C4-2B (cell line): Measurements from ENCODE around the gene RHCE.
"Not testable (repeated sequence)": the region's sequence is repeated elsewhere in the genome, so short reads cannot be mapped to it uniquely, and the experiment has no call there.

Source experiments
- H3K27ac ChIP-seq: fragments of 450-650 bp; 2 replicates; pipeline ENCODE4 v1.5.1; 2017
- ZFX ChIP-seq: fragments of 450-650 bp; IDR thresholded peaks from 2 replicates; pipeline ENCODE4 v1.6.1; 2017
- TF ChIP-seq, protein P1 (sequence below): fragments of 450-650 bp; conservative IDR thresholded peaks from 2 replicates; pipeline ENCODE4 v1.5.1; 2017; ENCODE audit warnings: mild to moderate bottlenecking

The RHCE gene

DNA sequence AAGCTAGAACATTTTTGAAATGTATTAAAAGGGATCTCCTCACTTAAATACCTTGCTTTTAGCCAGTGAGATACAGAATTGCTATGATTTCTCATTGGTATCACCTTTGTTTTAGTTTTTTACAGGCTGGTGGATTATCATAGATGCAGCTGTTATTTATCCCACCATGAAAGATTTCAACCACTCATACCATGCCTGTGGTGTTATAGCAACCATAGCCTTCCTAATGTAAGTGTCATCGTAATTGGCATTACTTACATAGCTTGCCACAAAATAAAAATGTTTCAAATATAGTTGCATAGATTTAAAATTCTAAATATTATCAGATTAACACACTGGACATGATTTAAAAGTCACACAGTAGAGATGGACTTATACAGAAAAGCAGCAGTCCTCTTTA is 77.8 kb downstream of the RHCE start:
- H3K27ac ChIP-seq: no peak overlapping the region
- no peak for TF ChIP-seq ZFX
- TF ChIP-seq, protein P1, sequence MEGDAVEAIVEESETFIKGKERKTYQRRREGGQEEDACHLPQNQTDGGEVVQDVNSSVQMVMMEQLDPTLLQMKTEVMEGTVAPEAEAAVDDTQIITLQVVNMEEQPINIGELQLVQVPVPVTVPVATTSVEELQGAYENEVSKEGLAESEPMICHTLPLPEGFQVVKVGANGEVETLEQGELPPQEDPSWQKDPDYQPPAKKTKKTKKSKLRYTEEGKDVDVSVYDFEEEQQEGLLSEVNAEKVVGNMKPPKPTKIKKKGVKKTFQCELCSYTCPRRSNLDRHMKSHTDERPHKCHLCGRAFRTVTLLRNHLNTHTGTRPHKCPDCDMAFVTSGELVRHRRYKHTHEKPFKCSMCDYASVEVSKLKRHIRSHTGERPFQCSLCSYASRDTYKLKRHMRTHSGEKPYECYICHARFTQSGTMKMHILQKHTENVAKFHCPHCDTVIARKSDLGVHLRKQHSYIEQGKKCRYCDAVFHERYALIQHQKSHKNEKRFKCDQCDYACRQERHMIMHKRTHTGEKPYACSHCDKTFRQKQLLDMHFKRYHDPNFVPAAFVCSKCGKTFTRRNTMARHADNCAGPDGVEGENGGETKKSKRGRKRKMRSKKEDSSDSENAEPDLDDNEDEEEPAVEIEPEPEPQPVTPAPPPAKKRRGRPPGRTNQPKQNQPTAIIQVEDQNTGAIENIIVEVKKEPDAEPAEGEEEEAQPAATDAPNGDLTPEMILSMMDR: no peak

DNA sequence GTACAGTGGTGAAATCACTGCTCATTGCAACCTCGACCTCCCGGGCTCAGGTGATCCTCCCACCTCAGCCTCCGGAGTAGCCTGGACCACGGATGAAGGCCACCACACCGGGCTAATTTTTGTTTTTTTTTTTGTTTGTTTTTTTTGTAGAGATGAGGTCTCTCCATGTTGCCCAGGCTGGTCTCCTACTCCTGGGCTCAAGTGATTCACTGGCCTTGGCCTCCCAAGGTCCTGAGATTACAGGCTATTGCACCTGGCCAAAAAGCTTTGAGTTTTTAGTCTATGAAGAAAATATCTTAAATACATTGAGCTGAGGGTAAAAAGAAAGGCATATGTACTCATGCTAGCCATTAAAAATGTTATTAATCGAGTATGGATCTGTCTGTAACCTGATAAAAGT is 78.9 kb downstream of the RHCE start:
- TF ChIP-seq, protein P1: no peak
- no peak for TF ChIP-seq ZFX

DNA sequence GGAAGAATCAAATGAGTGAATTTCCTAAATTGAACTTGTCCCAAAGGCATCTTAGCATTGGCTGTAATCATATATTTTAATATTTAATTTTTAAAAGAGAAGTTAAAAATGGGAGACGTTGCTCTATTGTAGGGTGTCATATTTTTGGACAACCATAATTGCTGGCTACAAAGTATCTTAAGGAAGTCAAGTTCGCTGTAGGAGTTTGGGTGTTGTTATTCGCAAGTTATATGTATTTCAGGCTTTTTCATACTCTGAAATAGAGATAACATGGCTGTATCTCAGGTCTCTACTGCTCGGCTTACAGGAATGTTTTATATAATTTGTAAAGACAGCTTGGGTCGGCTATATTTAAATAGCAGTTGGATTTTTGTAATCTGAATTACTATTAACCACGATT is 81.6 kb downstream of the RHCE start:
- TF ChIP-seq, protein P1: no peak
- TF ChIP-seq ZFX: no peak
- H3K27ac ChIP-seq: peak overlapping the region; percentile 81

More for the DNA sequence above, 78.9 kb downstream of the RHCE start:
- H3K27ac ChIP-seq: no peak overlapping the region

DNA sequence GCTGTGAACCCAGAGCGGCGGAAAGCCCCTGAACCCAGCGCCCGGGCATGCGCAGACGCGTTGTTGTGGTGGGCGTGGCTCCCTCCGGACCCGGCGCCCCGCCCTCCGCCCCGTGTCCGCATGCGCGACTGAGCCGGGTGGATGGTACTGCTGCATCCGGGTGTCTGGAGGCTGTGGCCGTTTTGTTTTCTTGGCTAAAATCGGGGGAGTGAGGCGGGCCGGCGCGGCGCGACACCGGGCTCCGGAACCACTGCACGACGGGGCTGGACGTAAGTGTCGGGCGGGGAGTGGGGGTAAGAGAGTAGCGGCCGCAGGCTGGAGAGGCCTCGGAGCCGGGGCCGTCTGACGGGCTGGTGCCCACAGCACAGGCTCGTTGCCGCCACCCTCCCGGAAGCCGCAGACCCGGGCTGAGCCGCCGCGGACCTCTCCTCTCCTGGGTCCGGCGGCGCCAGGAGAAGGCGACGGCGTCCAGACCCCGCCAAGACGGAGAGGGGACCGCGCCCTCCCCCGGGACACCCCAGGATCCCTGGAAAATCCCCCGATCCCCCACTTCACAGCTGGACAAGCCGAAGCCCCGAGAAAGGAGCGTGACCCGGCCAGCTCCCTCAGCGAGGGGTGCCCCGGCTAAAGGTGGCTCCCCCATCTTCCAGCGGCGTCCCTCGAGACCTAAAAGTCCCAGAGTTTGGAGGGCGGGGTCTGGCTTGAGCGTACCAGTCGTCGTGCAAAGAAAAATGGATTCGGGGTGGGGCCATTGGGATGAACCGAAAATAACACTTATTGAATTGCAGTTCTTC is 82.2 kb downstream of the RHCE start, which contains the start of gene TMEM50A:
TMEM50A (plus strand) TSS at position 147 of the 794 bp plus-strand sequence. CDS start 2,153 bp downstream, outside the sequence.
- peak; percentile 22; the same call in 1 of the 2 replicates for TF ChIP-seq ZFX
- TF ChIP-seq, protein P1: no peak
- H3K27ac ChIP-seq: peak within 1 kb of the TSS; percentile 81

DNA sequence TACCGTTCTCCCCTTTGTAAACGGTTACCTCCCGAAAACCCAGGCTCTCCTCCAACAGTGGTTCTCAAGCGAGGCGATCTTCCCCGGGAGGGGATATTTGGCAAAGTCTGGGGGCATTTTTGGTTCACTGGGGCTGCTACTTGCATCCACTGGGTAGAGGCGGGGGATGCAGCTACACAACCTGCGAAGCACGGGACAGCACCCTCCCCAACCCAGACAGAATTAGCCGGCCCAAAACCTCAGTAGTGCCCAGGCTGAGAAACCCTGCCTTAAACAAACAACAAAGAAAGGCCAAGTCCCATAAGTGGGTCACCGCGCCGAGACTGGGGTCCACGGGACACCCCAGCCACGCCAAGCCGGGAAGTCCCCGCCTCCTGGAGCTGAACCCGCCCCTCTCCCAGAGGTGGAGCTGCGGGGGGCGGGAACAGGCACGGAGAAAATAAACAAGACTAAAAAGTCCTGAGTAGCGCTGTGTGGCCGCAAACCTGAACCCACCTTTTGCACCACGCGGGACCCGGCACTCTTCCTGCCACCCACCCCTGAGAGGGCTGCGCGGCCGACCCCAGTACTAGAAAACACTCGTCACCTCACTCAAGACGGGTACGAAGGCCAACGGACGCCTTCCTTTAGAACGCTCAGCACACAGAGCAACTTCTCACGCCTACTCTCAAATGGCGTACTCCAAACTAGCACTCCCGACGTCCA is 83.0 kb downstream of the RHCE start:
- H3K27ac ChIP-seq: peak overlapping the region; percentile 81

DNA sequence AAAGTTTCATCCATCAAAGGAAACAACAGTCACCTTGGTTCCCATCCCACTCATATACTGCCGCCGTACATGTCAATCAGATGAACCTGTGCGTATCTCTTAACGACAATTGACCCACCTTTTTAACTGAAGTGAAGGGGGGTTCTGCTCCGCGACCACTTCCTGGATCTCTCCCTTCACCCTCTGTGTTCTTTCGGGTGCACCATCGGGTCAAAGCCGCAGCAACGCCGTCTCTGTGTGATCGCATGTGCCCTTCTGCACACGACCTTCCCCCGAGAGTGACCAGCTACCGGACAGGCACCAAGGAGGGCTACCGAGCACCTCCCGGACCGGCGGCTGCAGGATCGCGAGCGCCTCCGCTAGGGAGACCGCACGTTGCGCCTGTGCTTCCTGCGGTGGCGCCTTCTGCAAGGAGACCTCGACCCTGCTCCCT is 83.7 kb downstream of the RHCE start:
- H3K27ac ChIP-seq: not testable (repeated sequence)
- TF ChIP-seq, protein P1: peak; percentile 19

DNA sequence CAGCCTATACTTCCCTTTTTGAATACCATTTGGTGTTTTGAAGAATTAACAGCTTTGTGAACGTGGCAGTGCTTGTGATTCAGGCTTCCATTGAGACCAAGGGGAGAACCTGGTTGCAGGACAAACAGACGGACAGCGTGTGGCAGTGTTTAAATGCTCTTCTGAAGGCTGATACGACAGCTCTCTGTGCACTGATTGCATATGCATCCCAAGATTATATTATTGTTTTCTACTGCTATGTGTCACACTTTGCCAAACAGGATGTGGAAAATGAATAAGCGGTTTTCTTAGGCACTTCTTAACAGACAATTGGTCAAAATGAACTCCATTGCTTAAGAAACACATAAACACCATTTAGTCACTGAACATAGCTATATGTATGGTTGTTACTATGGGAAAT is 90.7 kb downstream of the RHCE start:
- H3K27ac ChIP-seq: not testable (repeated sequence)
- TF ChIP-seq, protein P1: peak; percentile 29

DNA sequence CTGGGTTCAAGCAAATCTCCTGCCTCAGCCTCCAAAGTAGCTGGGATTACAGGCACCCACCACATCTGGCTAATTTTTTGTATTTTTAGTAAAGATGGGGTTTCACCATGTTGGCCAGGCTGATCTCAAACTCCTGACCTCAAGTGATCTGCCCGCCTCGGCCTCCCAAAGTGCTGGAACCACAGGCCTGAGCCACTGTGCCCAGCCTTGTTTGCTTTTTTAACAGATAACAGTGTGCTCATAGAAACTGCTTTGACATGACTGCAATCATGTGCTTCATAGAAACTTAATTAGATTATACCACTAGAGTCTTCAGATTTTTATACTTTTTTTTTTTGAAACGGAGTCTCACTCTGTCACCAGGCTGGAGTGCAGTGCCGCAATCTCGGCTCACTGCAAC is 91.3 kb downstream of the RHCE start:
- H3K27ac ChIP-seq: peak overlapping the region; percentile 14; the same call in 1 of the 2 replicates

DNA sequence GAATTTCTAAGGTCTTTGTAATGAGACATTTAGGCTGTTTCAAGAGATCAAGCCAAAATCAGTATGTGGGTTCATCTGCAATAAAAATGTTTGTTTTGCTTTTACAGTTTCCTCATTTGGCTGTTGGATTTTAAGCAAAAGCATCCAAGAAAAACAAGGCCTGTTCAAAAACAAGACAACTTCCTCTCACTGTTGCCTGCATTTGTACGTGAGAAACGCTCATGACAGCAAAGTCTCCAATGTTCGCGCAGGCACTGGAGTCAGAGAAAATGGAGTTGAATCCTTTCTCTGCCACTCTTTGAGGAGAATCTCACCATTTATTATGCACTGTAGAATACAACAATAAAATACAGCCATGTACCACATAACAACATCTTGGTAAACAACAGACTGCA is 91.8 kb downstream of the RHCE start:
- H3K27ac ChIP-seq: not testable (repeated sequence)

DNA sequence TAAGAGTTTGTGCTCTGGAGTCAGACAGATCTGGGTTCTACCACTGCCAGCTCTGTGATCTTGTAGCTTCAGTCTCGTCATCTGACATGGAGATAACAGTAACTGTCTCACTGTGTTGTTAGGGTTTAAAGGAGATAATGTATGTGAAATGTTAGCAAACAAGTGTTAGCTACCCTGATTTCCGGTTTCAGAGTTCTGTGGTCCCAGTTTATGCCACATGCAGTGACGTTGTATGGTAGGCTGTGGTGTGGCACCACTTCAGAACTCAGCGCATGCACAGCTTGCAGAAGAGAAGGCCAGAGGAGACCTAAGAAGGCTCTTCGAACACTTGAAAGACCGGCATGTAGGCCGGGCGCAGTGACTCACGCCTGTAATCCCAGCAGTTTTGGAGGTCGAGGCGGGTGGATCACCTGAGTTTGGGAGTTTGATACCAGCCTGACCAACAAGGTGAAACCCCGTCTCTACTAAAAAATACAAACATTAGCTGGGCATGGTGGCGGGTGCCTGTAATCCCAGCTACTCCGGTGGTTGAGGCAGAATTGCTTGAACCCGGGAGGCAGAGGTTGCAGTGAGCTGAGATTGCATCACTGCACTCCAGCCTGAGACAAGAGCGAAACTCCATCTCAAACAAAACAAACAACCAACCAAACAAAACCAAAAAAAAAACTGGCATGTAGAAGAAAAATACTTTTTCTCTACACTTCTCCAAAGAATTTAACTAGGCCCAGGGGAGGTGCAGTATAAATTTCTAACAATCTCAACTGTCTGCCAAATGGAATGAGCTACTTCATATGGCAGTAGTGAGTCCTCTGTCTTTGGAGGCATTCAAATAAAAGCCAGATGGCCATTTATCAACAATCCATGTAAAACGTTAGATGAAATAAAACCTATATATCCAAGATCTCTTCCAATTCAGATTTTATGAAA is 92.5 kb downstream of the RHCE start:
- not testable (repeated sequence) for H3K27ac ChIP-seq

DNA sequence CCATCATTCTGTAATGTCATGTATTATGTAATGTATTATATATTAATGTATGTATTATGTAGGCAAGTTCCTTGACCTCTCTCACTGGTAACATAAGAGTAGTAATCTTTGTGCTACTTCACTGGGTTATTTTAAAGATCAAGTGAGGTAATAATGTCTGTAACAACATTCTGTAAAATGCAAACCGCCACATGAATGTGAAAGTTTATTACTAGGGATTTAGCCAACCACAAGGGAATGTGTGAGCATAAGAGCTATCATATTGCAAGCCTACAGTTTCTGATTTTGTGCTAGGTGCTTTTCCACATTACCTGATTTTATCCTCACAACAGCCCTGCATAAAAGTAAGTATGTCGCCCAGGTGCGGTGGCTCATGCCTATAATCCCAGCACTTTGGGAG is 96.2 kb downstream of the RHCE start:
- H3K27ac ChIP-seq: not testable (repeated sequence)

DNA sequence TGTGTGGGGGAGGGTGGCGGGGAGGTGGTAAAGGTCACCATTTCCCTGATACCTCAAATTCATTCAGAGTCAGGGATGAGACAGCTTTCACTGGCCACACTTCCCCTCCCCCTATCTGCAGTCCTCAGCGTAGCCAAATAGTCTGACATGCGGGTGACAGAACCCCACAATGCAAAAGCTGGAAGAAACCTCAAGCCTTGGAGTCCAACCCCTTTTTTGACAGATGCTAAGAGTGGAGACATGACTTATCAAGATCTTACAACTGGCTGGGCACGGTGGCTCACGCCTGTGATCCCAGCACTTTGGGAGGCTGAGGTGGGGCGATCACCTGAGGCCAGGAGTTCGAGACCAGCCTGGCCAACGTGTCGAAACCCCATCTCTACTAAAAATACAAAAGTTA is 98.5 kb downstream of the RHCE start:
- not testable (repeated sequence) for H3K27ac ChIP-seq
